SK-N-SH treated with all-trans-retinoic acid at 6 μM for 48 hours (cell line): ENCODE measurements around the gene IQCK.
"Not testable (repeated sequence)": the region's sequence is repeated elsewhere in the genome, so short reads cannot be mapped to it uniquely, and the experiment has no call there.

ENCODE experiments used
- ATAC-seq: fragments of 200-7000 bp; cut with Tn5 transposase; 3 replicates; pipeline ENCODE4 v1.9.1; 2020; ENCODE audit warnings: mild to moderate bottlenecking, moderate library complexity
- ARNTL ChIP-seq: fragments of 450-650 bp; formaldehyde crosslinking; IDR thresholded peaks from 2 replicates; pipeline ENCODE4 v1.5.0; 2020; ENCODE audit warnings: low read depth, mild to moderate bottlenecking, moderate library complexity, borderline replicate concordance
- BACH2 ChIP-seq: fragments of 250-450 bp; sonication (Bioruptor Pico); IDR thresholded peaks from 2 replicates; pipeline ENCODE4 v1.9.0; 2021; ENCODE audit warnings: mild to moderate bottlenecking, borderline replicate concordance
- CSDC2 ChIP-seq: fragments of 250-450 bp; sonication (Bioruptor Pico); IDR thresholded peaks from 2 replicates; pipeline ENCODE4 v1.5.0; 2020; ENCODE audit warnings: mild to moderate bottlenecking, moderate library complexity
- ESRRG ChIP-seq: fragments of 250-450 bp; sonication (Bioruptor Pico); IDR thresholded peaks from 2 replicates; pipeline ENCODE4 v1.6.1; 2021; ENCODE audit warnings: mild to moderate bottlenecking
- GLIS3 ChIP-seq: fragments of 250-450 bp; sonication (Bioruptor Pico); IDR thresholded peaks from 2 replicates; pipeline ENCODE4 v1.5.0; 2020; ENCODE audit warnings: mild to moderate bottlenecking, moderate library complexity
- ISL1 ChIP-seq: fragments of 250-450 bp; sonication (Bioruptor Pico); IDR thresholded peaks from 2 replicates; pipeline ENCODE4 v2.1.2; 2022; ENCODE audit warnings: mild to moderate bottlenecking, moderate library complexity
- OSR1 ChIP-seq: fragments of 250-450 bp; sonication (Bioruptor Pico); IDR thresholded peaks from 2 replicates; pipeline ENCODE4 v1.8.0; 2022; ENCODE audit warnings: moderate library complexity, mild to moderate bottlenecking, inconsistent platforms
- PPARA ChIP-seq: fragments of 250-450 bp; sonication (Bioruptor Pico); IDR thresholded peaks from 2 replicates; pipeline ENCODE4 v1.5.0; 2020; ENCODE audit warnings: mild to moderate bottlenecking, borderline replicate concordance
- RARB ChIP-seq: fragments of 250-450 bp; sonication (Bioruptor Pico); IDR thresholded peaks from 2 replicates; pipeline ENCODE4 v1.8.0; 2021; ENCODE audit warnings: mild to moderate bottlenecking, moderate library complexity
- SNAI2 ChIP-seq: fragments of 250-450 bp; sonication (Bioruptor Pico); IDR thresholded peaks from 2 replicates; pipeline ENCODE4 v1.5.0; 2020; ENCODE audit warnings: mild to moderate bottlenecking, moderate library complexity
- TCF4 ChIP-seq: fragments of 250-450 bp; sonication (Bioruptor Pico); IDR thresholded peaks from 2 replicates; pipeline ENCODE4 v1.8.0; 2021; ENCODE audit warnings: mild to moderate bottlenecking, moderate library complexity, borderline replicate concordance
- TOX ChIP-seq: fragments of 250-450 bp; sonication (Bioruptor Pico); IDR thresholded peaks from 2 replicates; pipeline ENCODE4 v1.8.0; 2021; ENCODE audit warnings: mild to moderate bottlenecking, moderate library complexity, borderline replicate concordance
- ZC3H10 ChIP-seq: fragments of 250-450 bp; sonication (Bioruptor Pico); IDR thresholded peaks from 2 replicates; pipeline ENCODE4 v1.5.1; 2021; ENCODE audit warnings: mild to moderate bottlenecking, moderate library complexity
- ZFP3 ChIP-seq: fragments of 250-450 bp; sonication (Bioruptor Pico); IDR thresholded peaks from 2 replicates; pipeline ENCODE4 v1.5.0; 2020; ENCODE audit warnings: mild to moderate bottlenecking, moderate library complexity
- ZFP30 ChIP-seq: fragments of 450-650 bp; formaldehyde crosslinking; IDR thresholded peaks from 2 replicates; pipeline ENCODE4 v1.5.0; 2022; ENCODE audit warnings: mild to moderate bottlenecking, moderate library complexity
- ZNF565 ChIP-seq: fragments of 450-650 bp; formaldehyde crosslinking; conservative IDR thresholded peaks from 2 replicates; pipeline ENCODE4 v1.5.0; 2020; ENCODE audit warnings: low read depth, mild to moderate bottlenecking, moderate library complexity
- ZNF70 ChIP-seq: fragments of 450-650 bp; formaldehyde crosslinking; IDR thresholded peaks from 2 replicates; pipeline ENCODE4 v1.5.0; 2020; ENCODE audit warnings: mild to moderate bottlenecking, moderate library complexity
- ZNF8 ChIP-seq: fragments of 450-650 bp; formaldehyde crosslinking; IDR thresholded peaks from 2 replicates; pipeline ENCODE4 v1.5.0; 2020; ENCODE audit warnings: mild to moderate bottlenecking, moderate library complexity
- TF ChIP-seq, protein P1 (sequence below): fragments of 250-450 bp; sonication (Bioruptor Pico); IDR thresholded peaks from 2 replicates; pipeline ENCODE4 v1.5.1; 2021; ENCODE audit warnings: mild to moderate bottlenecking, moderate library complexity
- TF ChIP-seq, protein P2 (sequence below): fragments of 250-450 bp; sonication (Bioruptor Pico); IDR thresholded peaks from 2 replicates; pipeline ENCODE4 v1.5.1; 2020; ENCODE audit warnings: low read depth, mild to moderate bottlenecking, moderate library complexity
- TF ChIP-seq, protein P3 (sequence below): fragments of 250-450 bp; sonication (Bioruptor Pico); IDR thresholded peaks from 2 replicates; pipeline ENCODE4 v1.5.0; 2020; ENCODE audit warnings: mild to moderate bottlenecking, moderate library complexity

The IQCK gene

DNA sequence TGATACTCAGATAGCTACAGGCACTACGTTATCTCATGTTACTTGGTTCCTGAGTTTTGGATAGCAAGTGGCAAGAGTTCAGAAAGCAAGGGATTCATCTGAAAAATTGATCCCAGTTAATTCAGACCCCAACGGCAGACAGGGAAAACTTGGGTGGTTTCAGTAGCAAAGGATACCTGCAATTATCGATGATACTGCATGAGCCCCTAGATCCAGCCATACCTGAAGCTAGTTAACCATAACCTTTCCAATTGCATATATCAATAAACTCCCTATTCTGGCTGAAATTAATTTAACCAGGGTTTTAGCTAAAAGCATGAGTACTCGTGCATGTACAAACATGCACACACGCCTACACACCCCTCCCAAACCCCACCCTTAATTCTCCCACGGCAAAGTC is 4.4 kb upstream of the IQCK start:
- ATAC-seq: no peak
- TF ChIP-seq SNAI2 (CRISPR knock-in tag): no peak
- no peak for TF ChIP-seq ZFP30
- no peak for TF ChIP-seq ZNF70 (CRISPR knock-in tag)
- no peak for TF ChIP-seq ARNTL
- TF ChIP-seq GLIS3 (CRISPR knock-in tag): no peak
- no peak for TF ChIP-seq TOX (CRISPR knock-in tag)
- TF ChIP-seq ZC3H10 (CRISPR knock-in tag): no peak
- TF ChIP-seq, protein P1, sequence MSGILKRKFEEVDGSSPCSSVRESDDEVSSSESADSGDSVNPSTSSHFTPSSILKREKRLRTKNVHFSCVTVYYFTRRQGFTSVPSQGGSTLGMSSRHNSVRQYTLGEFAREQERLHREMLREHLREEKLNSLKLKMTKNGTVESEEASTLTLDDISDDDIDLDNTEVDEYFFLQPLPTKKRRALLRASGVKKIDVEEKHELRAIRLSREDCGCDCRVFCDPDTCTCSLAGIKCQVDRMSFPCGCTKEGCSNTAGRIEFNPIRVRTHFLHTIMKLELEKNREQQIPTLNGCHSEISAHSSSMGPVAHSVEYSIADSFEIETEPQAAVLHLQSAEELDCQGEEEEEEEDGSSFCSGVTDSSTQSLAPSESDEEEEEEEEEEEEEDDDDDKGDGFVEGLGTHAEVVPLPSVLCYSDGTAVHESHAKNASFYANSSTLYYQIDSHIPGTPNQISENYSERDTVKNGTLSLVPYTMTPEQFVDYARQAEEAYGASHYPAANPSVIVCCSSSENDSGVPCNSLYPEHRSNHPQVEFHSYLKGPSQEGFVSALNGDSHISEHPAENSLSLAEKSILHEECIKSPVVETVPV (CRISPR knock-in tag): no peak
- TF ChIP-seq PPARA: no peak
- TF ChIP-seq ESRRG: no peak
- TF ChIP-seq ZNF565 (CRISPR knock-in tag): no peak
- TF ChIP-seq RARB: no peak

DNA sequence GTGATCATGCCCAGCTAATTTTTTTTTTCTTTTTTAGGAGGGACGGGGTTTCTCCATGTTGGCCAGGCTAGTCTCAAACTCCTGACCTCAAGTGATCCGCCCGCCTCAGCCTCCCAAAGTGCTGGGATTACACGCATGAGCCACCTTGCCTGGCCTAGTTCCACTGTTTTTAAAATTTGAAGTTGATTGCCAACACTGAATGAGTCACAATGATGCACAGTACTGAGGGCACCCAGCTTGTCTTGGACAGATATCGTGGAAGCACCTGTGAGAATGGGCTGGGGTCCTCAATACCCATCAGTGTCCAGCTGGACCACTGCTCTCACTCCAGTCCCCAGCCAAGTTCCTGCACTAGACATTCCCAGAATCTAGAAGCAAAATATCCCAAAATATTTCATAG is 2.5 kb upstream of the IQCK start:
- no peak for ATAC-seq
- TF ChIP-seq ZC3H10 (CRISPR knock-in tag) (no peak), RARB (no peak), TCF4 (CRISPR knock-in tag) (no peak), ISL1 (CRISPR knock-in tag) (no peak), OSR1 (no peak), ESRRG (no peak)

DNA sequence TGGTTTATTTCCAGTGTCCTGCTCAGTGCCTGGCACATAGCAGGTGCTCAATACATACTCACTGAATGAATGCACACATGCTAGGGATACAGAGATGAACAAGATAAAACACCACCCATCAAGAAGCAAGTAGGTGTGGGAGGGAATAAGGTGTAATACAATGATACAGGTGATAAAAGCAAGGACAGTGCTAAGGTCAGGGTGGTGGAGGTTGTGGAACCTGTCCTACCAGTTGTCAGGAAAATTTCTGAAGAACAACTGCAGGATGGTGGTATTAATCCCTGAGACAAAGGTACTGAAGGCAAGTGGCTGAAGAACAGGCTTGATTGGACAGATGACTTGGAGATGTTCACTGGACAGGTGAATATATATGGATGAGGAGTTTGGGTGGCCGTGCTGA is 1.9 kb upstream of the IQCK start:
- TF ChIP-seq ZNF70 (CRISPR knock-in tag) (no peak), ZFP3 (CRISPR knock-in tag) (no peak), ZNF8 (CRISPR knock-in tag) (no peak), ZC3H10 (CRISPR knock-in tag) (no peak), ZNF565 (CRISPR knock-in tag) (no peak), BACH2 (CRISPR knock-in tag) (no peak), ISL1 (CRISPR knock-in tag) (no peak), OSR1 (no peak), ZFP30 (no peak), RARB (no peak), CSDC2 (CRISPR knock-in tag) (no peak), SNAI2 (CRISPR knock-in tag) (no peak)
- TF ChIP-seq, protein P2, sequence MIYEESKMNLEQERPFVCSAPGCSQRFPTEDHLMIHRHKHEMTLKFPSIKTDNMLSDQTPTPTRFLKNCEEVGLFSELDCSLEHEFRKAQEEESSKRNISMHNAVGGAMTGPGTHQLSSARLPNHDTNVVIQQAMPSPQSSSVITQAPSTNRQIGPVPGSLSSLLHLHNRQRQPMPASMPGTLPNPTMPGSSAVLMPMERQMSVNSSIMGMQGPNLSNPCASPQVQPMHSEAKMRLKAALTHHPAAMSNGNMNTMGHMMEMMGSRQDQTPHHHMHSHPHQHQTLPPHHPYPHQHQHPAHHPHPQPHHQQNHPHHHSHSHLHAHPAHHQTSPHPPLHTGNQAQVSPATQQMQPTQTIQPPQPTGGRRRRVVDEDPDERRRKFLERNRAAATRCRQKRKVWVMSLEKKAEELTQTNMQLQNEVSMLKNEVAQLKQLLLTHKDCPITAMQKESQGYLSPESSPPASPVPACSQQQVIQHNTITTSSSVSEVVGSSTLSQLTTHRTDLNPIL: no peak
- ATAC-seq: no peak

DNA sequence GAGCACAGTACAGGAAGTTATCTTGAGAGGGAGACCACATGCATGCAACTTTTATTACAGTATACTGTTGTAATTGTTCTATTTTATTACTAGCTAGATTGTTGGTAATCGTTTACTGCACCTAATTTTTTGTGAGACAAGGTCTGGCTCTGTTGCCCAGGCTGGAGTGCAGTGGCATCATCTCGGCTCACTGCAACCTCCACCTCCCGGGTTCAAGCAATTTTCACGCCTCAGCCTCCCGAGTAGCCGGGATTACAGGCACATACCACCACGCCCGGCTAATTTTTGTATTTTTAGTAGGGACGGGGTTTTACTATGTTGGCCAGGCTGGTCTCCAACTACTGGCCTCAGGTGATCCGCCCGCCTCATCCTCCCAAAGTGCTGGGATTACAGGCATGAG is 1.3 kb upstream of the IQCK start:
- ATAC-seq: not testable (repeated sequence)

DNA sequence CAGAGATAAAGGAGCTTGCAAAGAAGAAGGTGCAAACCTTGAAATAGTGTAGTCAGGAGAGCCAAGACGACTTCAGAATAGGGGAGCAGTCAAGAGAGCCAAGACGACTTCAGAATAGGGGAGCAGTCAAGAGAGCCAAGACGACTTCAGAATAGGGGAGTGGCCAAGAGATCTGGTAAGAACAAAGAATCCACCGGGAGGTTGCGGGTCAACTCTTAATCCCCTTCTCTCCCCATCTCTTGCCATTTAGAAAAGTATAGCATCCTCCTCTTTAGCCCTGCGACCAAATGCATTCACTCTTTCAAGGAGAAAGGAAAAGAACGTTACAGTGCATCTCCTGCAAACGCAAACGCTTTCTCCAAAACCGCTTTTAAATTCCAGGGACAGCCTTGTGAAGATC is 757 bp upstream of the IQCK start:
- peak; percentile 43 for ATAC-seq
- TF ChIP-seq ZNF8 (CRISPR knock-in tag) (no peak), ESRRG (no peak)

DNA sequence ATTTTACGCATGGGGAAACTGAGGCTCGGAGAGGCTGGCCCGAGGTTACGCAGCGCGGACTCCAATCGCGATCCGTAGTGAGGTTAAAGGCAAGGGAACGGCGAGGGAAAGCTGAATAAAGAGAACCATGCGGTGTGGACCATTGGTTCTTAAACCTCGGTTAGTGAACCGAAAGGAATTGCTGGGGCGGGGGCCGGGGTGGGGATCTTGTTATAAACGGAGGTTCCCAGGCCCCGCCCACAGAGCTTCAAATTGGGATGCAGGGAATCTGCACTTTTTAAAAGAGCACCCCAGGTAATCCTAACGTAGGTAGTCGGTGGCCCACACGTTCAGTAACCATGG is 524 bp downstream of the IQCK start:
- ATAC-seq: peak; percentile 8; the same call in 2 of the 3 replicates
- TF ChIP-seq CSDC2 (CRISPR knock-in tag) (no peak), ESRRG (no peak), GLIS3 (CRISPR knock-in tag) (no peak), ZC3H10 (CRISPR knock-in tag) (no peak), TCF4 (CRISPR knock-in tag) (no peak)

DNA sequence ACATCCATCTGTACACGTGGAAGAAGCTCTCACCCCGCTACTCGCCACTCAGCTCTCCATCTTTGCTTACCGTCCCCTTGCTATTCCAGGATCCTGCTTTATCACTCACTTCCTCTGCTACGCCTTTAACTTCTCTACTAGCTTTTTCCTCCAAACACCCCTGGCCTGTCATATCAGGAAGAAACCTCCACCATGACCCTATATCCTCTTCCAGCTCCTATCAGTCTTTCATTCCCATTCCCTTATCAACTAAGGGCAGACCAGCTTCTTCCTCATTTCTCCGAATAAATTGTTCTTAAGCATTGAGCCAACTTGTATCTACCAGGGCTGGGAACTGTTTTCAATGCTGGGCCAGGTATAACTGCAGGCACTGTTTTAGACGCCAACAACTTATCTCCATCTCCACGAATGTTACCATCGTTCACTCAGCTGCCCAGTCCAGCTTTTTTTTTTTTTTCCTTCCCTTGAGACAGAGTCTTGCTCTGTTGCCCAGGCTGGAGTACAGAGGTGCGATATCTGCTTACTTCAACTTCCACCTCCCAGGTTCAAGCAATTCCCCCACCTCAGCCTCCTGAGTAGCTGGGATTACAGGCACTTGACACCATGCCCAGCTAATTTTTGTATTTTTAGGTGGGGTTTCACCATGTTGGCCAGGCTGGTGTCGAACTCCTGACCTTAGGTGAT is 4.3 kb downstream of the IQCK start:
- ATAC-seq: no peak
- TF ChIP-seq ZNF70 (CRISPR knock-in tag) (no peak), PPARA (no peak), ESRRG (no peak), CSDC2 (CRISPR knock-in tag) (no peak), ZFP30 (no peak), GLIS3 (CRISPR knock-in tag) (no peak), ISL1 (CRISPR knock-in tag) (no peak), ZFP3 (CRISPR knock-in tag) (no peak), RARB (no peak), OSR1 (no peak)
- TF ChIP-seq, protein P2: no peak
- TF ChIP-seq, protein P3, sequence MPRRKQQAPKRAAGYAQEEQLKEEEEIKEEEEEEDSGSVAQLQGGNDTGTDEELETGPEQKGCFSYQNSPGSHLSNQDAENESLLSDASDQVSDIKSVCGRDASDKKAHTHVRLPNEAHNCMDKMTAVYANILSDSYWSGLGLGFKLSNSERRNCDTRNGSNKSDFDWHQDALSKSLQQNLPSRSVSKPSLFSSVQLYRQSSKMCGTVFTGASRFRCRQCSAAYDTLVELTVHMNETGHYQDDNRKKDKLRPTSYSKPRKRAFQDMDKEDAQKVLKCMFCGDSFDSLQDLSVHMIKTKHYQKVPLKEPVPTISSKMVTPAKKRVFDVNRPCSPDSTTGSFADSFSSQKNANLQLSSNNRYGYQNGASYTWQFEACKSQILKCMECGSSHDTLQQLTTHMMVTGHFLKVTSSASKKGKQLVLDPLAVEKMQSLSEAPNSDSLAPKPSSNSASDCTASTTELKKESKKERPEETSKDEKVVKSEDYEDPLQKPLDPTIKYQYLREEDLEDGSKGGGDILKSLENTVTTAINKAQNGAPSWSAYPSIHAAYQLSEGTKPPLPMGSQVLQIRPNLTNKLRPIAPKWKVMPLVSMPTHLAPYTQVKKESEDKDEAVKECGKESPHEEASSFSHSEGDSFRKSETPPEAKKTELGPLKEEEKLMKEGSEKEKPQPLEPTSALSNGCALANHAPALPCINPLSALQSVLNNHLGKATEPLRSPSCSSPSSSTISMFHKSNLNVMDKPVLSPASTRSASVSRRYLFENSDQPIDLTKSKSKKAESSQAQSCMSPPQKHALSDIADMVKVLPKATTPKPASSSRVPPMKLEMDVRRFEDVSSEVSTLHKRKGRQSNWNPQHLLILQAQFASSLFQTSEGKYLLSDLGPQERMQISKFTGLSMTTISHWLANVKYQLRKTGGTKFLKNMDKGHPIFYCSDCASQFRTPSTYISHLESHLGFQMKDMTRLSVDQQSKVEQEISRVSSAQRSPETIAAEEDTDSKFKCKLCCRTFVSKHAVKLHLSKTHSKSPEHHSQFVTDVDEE (CRISPR knock-in tag): no peak
- TF ChIP-seq, protein P1 (CRISPR knock-in tag): no peak
